GM13976 (cell line): ENCODE data around the gene ZCWPW1.

ENCODE experiments used
- DNase-seq: peaks from one replicate; pipeline ENCODE4 v3.0.0; 2012; ENCODE audit warnings: low spot score
- in situ Hi-C: fragments of 300-500 bp; cut with MboI; formaldehyde crosslinking; loops from one replicate; pipeline ENCODE4 v1.12.0; 2022; ENCODE audit warnings: low sequenced_read_pairs, mixed read lengths, inconsistent platforms; ENCODE audit not compliant: unreplicated experiment
- TF ChIP-seq, protein P1 (sequence below): IDR thresholded peaks from 2 replicates; pipeline ENCODE4 v1.5.1; 2012; ENCODE audit warnings: borderline replicate concordance, mild to moderate bottlenecking; ENCODE audit not compliant: insufficient read depth; ENCODE audit errors: extremely low read depth, missing control alignments, control extremely low read depth

Gene ZCWPW1

GRCh38 chr7:100396421-100396982, 32.0 kb downstream of the ZCWPW1 start:
- TF ChIP-seq, protein P1, sequence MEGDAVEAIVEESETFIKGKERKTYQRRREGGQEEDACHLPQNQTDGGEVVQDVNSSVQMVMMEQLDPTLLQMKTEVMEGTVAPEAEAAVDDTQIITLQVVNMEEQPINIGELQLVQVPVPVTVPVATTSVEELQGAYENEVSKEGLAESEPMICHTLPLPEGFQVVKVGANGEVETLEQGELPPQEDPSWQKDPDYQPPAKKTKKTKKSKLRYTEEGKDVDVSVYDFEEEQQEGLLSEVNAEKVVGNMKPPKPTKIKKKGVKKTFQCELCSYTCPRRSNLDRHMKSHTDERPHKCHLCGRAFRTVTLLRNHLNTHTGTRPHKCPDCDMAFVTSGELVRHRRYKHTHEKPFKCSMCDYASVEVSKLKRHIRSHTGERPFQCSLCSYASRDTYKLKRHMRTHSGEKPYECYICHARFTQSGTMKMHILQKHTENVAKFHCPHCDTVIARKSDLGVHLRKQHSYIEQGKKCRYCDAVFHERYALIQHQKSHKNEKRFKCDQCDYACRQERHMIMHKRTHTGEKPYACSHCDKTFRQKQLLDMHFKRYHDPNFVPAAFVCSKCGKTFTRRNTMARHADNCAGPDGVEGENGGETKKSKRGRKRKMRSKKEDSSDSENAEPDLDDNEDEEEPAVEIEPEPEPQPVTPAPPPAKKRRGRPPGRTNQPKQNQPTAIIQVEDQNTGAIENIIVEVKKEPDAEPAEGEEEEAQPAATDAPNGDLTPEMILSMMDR: no peak
- peak; percentile 75 for DNase-seq
- in situ Hi-C loops: no loop called here

GRCh38 chr7:100394077-100394476, 34.4 kb downstream of the ZCWPW1 start:
- TF ChIP-seq, protein P1: no peak
- no peak for DNase-seq
- in situ Hi-C loops: no loop called here

GRCh38 chr7:100393233-100393905, 35.1 kb downstream of the ZCWPW1 start:
- TF ChIP-seq, protein P1: no peak
- DNase-seq: no peak
- in situ Hi-C loops: no loop called here

DNA sequence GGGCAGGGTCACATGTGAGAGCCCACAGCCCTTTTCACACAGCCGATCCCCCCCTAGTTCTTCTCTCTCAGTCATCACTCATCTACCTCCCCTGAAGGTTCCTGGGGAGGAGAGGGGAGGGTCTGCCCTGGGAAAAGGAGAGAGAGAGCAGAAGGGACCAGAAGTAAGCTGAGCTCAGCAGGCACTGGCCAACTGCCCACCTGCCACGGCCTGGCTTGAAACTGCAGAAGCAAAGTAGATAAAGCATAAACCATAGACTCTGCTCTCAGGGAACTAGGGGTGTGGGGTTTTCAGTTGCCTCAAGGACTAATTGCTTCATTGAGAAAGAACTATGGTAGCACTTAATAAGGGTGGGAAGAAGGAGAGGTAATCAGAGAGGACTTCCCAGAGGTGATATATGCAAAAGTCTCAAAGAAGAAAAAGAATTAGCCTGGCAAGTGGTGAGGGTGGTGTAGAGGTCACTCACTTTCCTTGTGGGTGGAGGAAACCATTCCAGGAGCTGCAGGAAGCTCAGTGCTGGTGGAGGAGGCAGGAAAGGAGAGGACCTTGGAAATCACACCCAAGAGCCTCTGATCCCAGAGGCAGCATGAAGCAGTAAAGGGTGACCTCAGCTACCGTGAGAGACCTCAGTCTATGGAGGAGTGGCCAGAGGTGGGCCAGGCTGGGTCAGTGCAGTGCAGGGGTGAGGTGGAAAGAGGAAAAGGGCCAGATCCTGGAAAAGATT, 38.1 kb downstream of the ZCWPW1 start:
- DNase-seq: no peak
- TF ChIP-seq, protein P1: no peak
- in situ Hi-C loops: no loop called here

- no peak for DNase-seq
- TF ChIP-seq, protein P1: no peak
- in situ Hi-C loops: no loop called here
Measured at GRCh38 chr7:100389437-100390088, 38.9 kb downstream of the ZCWPW1 start.

GRCh38 chr7:100387695-100388094, 40.8 kb downstream of the ZCWPW1 start:
- in situ Hi-C loops: no loop called here
- TF ChIP-seq, protein P1: no peak
- DNase-seq: no peak
